Activated CD4-positive, alpha-beta T cell treated with anti-CD3 and anti-CD28 coated beads for 24 hours (primary cell): ENCODE measurements around the gene TRIM63.

Experiments used
- DNase-seq, 2 donors: peaks; one replicate each; pipeline ENCODE4 v3.0.0-alpha.2; 2020; ENCODE audit warnings: low read depth in 2 of 2

Gene TRIM63

GRCh38 chr1:26016953-26017545, 50.4 kb downstream of the TRIM63 start:
- no peak for DNase-seq

DNA sequence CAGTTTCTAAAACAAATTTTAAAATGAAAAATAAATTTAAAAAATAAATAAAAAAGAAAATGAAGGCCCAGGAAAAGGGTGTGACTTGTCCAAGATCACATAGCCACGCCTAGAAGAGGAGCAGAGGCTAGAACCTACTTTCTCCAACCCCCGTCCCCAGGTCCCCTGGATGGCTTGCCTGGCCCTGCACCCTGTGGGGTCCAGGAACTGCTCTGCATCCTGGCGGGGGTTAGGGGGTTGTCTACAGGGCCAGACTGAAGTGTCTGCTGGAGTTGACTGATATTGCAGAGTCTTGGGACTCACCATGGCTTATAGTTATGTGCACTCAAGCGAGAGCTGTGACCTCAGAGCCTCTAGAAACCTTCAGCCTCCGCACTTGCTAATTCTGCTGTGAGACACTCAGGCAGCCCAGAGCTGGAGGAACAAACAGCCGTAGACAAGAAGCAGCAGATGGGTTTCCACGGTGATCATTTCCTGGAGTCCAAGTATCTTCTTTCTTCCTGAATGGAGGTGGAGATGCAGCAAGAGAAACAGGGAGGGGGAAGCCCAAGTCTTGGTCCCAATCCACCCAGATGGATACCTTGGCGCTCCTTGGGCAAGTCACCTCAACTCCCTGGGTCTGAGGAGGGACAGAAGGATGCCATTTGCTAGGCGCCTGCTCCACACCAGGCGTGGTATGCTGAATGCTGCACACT, 51.0 kb downstream of the TRIM63 start:
- DNase-seq = no peak

GRCh38 chr1:26015358-26015757, 52.1 kb downstream of the TRIM63 start:
- DNase-seq = no peak

GRCh38 chr1:26014179-26014578, 53.3 kb downstream of the TRIM63 start:
- no peak for DNase-seq

DNA sequence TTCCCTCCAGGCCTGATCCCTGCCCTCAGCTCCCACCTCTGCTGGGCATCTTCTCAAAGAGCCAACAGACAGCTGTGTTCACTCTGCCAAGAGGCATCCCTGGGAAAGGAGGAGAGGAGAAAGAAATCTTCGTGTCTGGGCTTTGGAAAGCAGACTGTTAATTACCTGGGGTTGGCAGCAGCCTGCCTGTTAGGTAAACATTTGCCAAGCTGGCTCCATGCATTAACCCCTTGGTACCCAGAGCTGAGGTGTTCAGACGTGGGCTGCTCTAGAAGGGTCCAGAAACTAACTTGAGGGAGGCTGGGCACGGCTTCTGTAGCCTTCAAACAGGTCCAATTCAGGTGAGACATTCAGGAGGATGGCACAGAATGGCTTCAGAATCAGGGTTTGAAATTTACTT, 54.6 kb downstream of the TRIM63 start:
- no peak for DNase-seq

DNA sequence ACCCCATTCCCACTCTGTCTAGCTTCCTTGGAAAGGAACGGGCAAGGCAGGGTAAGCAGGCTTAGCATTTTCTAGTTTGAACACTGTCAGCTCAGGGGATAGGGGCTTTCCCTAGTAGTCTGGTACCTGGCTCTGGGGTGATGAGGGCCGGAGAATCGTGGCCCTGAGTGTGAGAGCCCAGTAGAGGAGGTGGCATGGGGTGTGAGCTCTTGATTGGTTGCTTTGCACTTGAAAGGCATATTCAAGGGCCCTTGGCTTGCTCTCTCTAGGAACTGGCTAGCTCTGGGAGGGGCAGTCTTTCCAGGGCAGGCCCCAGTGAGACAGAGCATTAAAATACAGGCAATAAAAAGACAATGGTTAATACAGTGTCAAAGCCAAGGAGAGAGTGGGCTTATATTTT, 56.6 kb downstream of the TRIM63 start:
- DNase-seq = no peak

GRCh38 chr1:26009796-26010447, 57.5 kb downstream of the TRIM63 start:
- DNase-seq = no peak

- DNase-seq = no peak
Measured at GRCh38 chr1:26006710-26007109, 60.7 kb downstream of the TRIM63 start.

DNA sequence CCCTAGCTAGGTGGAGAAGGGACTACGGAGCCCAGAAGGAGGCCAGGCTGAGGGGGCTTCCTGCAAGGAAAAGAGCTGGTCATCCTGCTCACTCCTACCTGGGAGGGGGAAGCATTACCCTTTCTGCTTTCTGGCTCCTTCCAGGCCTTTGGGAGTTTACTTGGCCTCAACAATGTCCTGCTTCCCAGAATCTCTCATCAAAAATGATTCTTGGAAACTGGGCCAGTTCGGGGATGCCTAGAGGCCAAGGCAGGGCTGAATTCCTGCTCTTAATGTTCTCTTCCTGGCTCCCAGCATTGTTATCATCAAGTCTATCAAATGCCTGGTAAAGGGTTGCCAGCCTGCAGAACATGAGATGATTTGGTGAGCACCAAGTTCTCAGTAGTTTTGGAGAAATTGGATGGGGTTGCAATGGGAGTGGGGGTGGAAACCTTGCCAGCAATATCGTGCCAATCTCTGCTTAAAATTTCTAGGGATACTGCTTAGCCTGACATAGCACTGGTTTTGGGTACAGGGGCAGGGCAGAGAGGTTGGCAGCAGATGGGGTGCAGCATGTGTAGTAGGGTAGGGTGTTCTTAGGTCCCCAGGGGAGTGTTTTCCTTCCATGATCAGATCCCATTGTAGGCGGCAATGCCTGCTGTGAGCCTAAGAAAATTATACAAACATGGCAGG, 61.9 kb downstream of the TRIM63 start:
- DNase-seq = no peak

DNA sequence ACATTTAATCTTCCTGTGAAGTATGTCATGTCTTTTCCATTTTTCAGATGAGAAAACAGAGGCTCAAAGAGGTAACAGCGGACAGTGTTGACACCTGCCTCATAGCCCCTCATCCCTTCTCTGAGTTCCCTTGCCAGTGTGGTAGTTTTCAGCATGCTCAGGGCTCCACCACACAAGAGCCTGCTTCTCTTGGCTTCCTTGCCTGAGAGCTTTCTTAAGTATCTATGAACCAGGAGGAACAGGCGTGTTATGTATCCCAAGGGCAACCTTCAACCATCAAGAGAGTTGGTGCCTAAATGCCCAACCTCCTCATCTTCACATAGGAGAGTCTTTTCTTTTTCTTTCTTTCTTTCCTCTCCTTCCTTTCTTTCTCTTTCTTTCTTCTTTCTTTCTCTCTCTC, 63.7 kb downstream of the TRIM63 start:
- DNase-seq = no peak

GRCh38 chr1:26003262-26003661, 64.2 kb downstream of the TRIM63 start:
- DNase-seq = no peak
